Activated CD4-positive, alpha-beta T cell treated with anti-CD3 and anti-CD28 coated beads, Interleukin-2, amount 50 U/mL, for 48 hours (primary cell): ENCODE measurements around the gene WSCD1.

Source experiments
- DNase-seq, 2 experiments: peaks; one replicate each; pipeline ENCODE4 v3.0.0-alpha.2; 2020

WSCD1 gene

GRCh38 chr17:6088141-6088540 lies 18.0 kb downstream of the WSCD1 start:
- DNase-seq = no peak

GRCh38 chr17:6090253-6090652 lies 20.1 kb downstream of the WSCD1 start:
- no peak for DNase-seq

- DNase-seq = no peak
These were observed 22.2 kb downstream of the WSCD1 start for GRCh38 chr17:6092182-6092902.

GRCh38 chr17:6092903-6093468 lies 22.8 kb downstream of the WSCD1 start:
- DNase-seq = no peak

- DNase-seq = no peak
These were observed 24.3 kb downstream of the WSCD1 start for GRCh38 chr17:6094453-6094852.

GRCh38 chr17:6094926-6095325 lies 24.7 kb downstream of the WSCD1 start:
- DNase-seq = no peak

- DNase-seq = no peak
These were observed 25.3 kb downstream of the WSCD1 start for GRCh38 chr17:6095501-6095900.

- DNase-seq = no peak
These were observed 26.2 kb downstream of the WSCD1 start for GRCh38 chr17:6096201-6097004.

GRCh38 chr17:6097005-6097279 lies 26.8 kb downstream of the WSCD1 start:
- DNase-seq = no peak

GRCh38 chr17:6098050-6098822 lies 28.1 kb downstream of the WSCD1 start:
- DNase-seq = no peak

- DNase-seq = no peak
These were observed 28.6 kb downstream of the WSCD1 start for GRCh38 chr17:6098823-6099180.

GRCh38 chr17:6099492-6099891 lies 29.3 kb downstream of the WSCD1 start:
- no peak for DNase-seq

GRCh38 chr17:6100146-6100545 lies 30.0 kb downstream of the WSCD1 start:
- no peak for DNase-seq

GRCh38 chr17:6100891-6101500 lies 30.8 kb downstream of the WSCD1 start:
- DNase-seq = no peak

GRCh38 chr17:6101706-6102105 lies 31.5 kb downstream of the WSCD1 start:
- DNase-seq = no peak

- no peak for DNase-seq
These were observed 32.4 kb downstream of the WSCD1 start for GRCh38 chr17:6102615-6103014.

GRCh38 chr17:6104956-6105648 lies 34.9 kb downstream of the WSCD1 start:
- no peak for DNase-seq

- no peak for DNase-seq
These were observed 35.4 kb downstream of the WSCD1 start for GRCh38 chr17:6105649-6106007.

- DNase-seq = no peak
These were observed 36.0 kb downstream of the WSCD1 start for GRCh38 chr17:6106212-6106611.

GRCh38 chr17:6107791-6108190 lies 37.6 kb downstream of the WSCD1 start:
- no peak for DNase-seq

- no peak for DNase-seq
These were observed 38.2 kb downstream of the WSCD1 start for GRCh38 chr17:6108382-6108781.

GRCh38 chr17:6108987-6109386 lies 38.8 kb downstream of the WSCD1 start:
- DNase-seq = no peak

- no peak for DNase-seq
These were observed 39.4 kb downstream of the WSCD1 start for GRCh38 chr17:6109536-6109935.
